VCaP (cell line): ENCODE measurements around the gene ATF3.

Experiments
- H3K27ac ChIP-seq: fragments of 450-650 bp; 2 replicates; pipeline ENCODE4 v1.5.1; 2017
- TF ChIP-seq, protein P1 (sequence below): fragments of 450-650 bp; conservative IDR thresholded peaks from 2 replicates; pipeline ENCODE4 v1.5.1; 2017; ENCODE audit warnings: mild to moderate bottlenecking, moderate library complexity

Gene ATF3

GRCh38 chr1:212624976-212625501 is 16.5 kb downstream of the ATF3 start:
- H3K27ac ChIP-seq = no peak overlapping the region
- TF ChIP-seq, protein P1, sequence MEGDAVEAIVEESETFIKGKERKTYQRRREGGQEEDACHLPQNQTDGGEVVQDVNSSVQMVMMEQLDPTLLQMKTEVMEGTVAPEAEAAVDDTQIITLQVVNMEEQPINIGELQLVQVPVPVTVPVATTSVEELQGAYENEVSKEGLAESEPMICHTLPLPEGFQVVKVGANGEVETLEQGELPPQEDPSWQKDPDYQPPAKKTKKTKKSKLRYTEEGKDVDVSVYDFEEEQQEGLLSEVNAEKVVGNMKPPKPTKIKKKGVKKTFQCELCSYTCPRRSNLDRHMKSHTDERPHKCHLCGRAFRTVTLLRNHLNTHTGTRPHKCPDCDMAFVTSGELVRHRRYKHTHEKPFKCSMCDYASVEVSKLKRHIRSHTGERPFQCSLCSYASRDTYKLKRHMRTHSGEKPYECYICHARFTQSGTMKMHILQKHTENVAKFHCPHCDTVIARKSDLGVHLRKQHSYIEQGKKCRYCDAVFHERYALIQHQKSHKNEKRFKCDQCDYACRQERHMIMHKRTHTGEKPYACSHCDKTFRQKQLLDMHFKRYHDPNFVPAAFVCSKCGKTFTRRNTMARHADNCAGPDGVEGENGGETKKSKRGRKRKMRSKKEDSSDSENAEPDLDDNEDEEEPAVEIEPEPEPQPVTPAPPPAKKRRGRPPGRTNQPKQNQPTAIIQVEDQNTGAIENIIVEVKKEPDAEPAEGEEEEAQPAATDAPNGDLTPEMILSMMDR = no peak

DNA sequence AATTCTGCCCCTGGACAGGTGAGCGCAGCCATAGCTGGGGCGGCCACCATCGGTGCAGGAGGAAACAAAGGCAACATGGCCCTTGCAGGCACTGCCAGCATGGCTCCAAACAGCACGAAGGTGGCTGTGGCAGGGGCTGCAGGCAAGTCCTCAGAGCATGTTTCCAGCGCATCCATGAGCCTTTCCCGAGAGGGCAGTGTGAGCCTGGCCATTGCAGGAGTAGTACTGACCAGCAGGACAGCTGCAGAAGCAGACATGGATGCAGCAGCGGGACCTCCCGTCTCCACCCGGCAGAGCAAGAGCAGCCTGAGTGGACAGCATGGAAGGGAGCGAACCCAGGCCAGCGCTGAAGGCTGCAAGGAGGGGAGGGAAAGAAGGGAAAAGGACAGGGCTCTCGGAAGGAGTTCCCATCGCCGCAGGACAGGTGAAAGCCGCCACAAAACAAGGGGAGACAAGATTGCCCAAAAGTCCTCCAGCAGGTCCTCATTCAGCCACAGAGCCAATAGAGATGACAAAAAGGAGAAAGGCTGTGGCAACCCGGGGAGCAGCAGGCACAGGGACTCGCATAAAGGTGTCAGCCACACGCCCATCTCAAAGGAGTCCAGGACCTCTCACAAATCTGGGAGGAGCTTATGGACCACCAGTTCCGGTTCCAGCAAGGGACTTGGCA is 17.4 kb downstream of the ATF3 start:
- H3K27ac ChIP-seq = no peak overlapping the region

DNA sequence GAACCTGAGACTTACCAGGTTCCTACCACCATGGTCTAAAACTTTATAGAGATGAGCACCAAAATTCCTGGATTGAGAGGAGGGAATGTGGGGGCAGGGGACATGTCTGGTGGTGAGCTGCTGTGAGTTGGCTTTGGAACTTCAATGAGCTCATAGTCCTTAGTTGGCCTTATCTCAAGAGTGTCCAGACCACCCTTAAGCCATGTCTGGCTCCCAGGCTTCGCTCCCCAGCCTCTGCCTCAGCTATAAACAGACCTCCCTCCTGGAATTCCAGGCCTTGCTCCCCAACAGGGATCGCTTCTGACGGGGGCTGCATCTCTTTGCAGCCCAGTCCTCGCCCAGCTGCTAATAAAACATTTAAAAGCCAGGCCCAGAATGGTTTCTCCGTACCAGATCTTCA is 19.5 kb downstream of the ATF3 start:
- TF ChIP-seq, protein P1 = no peak
- no peak overlapping the region for H3K27ac ChIP-seq

More for the DNA sequence above, 17.4 kb downstream of the ATF3 start:
- TF ChIP-seq, protein P1 = no peak

DNA sequence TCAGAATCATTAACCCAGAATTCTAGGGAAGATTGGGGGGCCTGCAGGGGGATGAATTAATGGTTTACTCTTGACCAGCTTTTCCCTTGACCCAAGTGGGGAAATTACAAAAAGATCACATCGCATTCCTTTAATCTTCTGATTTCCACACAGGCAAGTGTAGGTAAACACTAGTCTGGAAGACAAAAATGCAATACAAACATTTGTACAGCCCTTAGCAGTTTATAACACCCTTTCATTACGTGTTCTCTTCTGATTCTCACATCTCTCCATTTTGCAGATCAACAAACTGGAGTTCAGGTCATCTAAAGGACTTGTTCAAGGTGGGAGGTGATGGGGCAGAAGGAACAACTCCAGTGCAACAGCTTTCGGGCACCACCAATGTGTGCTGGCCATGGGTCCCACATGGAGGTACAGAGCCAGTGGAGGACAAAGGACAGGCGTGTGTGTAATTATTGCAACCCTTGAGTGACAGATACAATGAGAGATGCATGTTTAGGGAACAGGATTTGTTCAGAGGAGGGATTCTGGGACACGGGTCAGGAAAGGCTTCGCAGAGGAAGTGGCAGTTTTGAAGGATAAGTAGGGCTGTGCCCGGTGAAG is 20.4 kb downstream of the ATF3 start:
- TF ChIP-seq, protein P1 = no peak
- no peak overlapping the region for H3K27ac ChIP-seq

DNA sequence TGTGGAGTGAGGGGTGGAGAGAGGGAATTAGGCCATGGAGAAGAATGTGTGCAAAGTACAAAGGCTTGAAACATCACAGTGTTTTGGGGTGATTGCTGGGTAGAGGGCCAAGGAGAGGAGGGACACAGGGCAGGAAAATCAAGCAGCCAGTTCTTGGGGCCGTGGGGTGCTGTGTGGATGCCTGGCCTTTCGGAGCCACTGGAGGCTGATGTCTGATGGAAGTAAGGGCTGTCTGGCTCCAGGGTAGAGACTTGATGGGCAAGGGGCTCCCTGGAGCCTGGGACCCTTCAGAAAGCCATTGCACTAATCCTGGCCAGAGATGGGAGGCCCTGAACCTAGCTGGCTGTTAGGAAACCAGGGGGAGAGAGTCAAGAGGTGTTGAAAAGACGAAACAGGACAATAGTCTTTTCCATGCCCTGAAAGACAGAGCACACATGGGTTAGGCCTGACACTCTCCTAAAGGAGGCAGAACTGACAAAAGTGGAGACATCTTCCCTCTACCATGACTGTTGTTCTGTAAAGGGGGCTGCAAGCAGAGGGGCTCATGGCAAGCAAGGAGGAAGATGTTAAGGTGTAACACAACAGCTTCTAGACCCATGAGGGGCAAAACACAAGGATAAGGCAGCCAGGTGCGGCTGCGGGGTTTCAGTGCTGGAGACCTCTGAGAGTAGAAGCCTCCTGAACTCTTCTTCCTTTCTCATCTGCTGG is 21.0 kb downstream of the ATF3 start:
- TF ChIP-seq, protein P1 = no peak
- no peak overlapping the region for H3K27ac ChIP-seq

DNA sequence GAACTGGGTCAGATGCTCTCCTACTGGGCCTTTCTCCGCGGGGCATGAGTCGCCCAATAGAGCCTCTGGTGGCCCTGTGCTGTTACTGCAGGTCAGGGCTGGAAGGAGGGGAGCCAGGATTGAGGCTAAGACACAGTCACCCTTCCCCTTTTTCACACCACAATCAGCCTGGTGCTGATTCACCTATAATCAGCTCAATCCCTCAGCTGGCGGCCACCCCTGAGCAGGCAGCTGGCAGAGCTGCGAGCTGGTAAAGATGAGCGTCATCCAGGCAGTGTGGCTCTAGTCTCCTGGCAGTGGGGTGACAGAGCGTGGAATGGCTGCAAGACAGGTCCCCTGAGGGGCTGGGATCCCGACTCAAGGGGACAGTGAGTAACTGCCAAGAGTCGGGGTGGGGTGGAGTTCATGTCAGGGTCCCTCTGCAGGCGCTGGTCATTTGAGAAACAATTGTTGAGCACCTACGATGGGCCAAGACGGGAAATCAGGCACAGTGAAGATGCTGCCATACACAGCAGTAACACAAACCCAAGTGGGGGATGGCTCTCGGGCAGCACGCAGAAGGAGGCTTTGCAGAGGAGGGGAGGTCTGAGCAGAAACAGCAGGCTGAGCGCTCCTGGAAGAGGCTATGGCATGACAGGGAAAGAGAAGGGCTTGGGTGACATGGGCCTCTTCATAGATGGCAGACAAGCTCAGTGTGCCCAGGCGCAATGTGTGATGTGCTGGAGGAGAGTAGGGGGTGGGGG is 21.8 kb downstream of the ATF3 start:
- TF ChIP-seq, protein P1 = peak; percentile 66
- no peak overlapping the region for H3K27ac ChIP-seq

- TF ChIP-seq, protein P1 = no peak
- no peak overlapping the region for H3K27ac ChIP-seq
These were observed 24.6 kb downstream of the ATF3 start for GRCh38 chr1:212633161-212633560.
